HEK293 (cell line): Measurements from ENCODE around the gene PSD4.

ENCODE experiments used
- CTCF ChIA-PET: fragments of 350-600 bp; formaldehyde crosslinking; extraction: SDS; loops from one replicate; lab custom pipeline; 2021; ENCODE audit warnings: antibody characterized with exemption; lab: Yijun Ruan, JAX
- POLR2A ChIA-PET: fragments of 300-600 bp; formaldehyde crosslinking; extraction: SDS; loops from one replicate; lab custom pipeline; 2020; ENCODE audit warnings: antibody characterized with exemption, inconsistent platforms; lab: Yijun Ruan, JAX
- H3K27ac ChIP-seq: fragments of 200-500 bp; sonication (Bioruptor generic); 2 replicates; pipeline ENCODE4 v1.5.1; 2014; ENCODE audit warnings: low read depth, low read length, control low read depth, inconsistent platforms; ENCODE audit errors: extremely low read depth
- H3K36me3 ChIP-seq, 2 experiments: fragments of 200-500 bp in 1 of 2; sonication (Bioruptor generic) in 1 of 2; 1 replicate in 1 of 2; 2 replicates in 1 of 2; pipeline ENCODE4 v1.5.1; 2014 to 2017; ENCODE audit warnings: inconsistent platforms in 2 of 2, low read length in 2 of 2; ENCODE audit not compliant: control insufficient read depth in 2 of 2, insufficient read depth in 1 of 2
- H3K4me1 ChIP-seq: fragments of 200-500 bp; sonication (Bioruptor generic); 2 replicates; pipeline ENCODE4 v1.5.1; 2014; ENCODE audit warnings: mild to moderate bottlenecking, low read length, inconsistent platforms; ENCODE audit not compliant: control insufficient read depth, insufficient read depth
- H3K4me3 ChIP-seq: 2 replicates; pipeline ENCODE4 v1.5.1; 2011; ENCODE audit warnings: low read depth, mild to moderate bottlenecking, control low read depth, low read length, moderate library complexity
- H3K9me3 ChIP-seq: fragments of 200-500 bp; sonication (Bioruptor generic); 2 replicates; pipeline ENCODE4 v1.5.1; 2014; ENCODE audit warnings: low read depth, low read length, inconsistent platforms; ENCODE audit not compliant: control insufficient read depth, insufficient read depth
- FEZF1 ChIP-seq: fragments of 450-650 bp; formaldehyde crosslinking; IDR thresholded peaks from 2 replicates; pipeline ENCODE4 v1.5.1; 2016; ENCODE audit warnings: missing biosample characterization, missing genetic modification characterization
- GLI2 ChIP-seq: fragments of 450-650 bp; formaldehyde crosslinking; IDR thresholded peaks from 2 replicates; pipeline ENCODE4; 2017; ENCODE audit warnings: missing biosample characterization, missing genetic modification characterization, low read depth, borderline replicate concordance
- OVOL3 ChIP-seq: fragments of 450-650 bp; formaldehyde crosslinking; IDR thresholded peaks from 2 replicates; pipeline ENCODE4 v1.5.1; 2016; ENCODE audit warnings: missing biosample characterization, missing genetic modification characterization
- ZBTB7A ChIP-seq: fragments of 450-650 bp; formaldehyde crosslinking; IDR thresholded peaks from 2 replicates; pipeline ENCODE4 v1.5.1; 2016; ENCODE audit warnings: low read depth, missing biosample characterization, missing genetic modification characterization
- ZFP3 ChIP-seq: fragments of 450-650 bp; formaldehyde crosslinking; IDR thresholded peaks from 2 replicates; pipeline ENCODE4 v1.5.1; 2016; ENCODE audit warnings: low read depth, missing biosample characterization, missing genetic modification characterization
- ZFP69B ChIP-seq: fragments of 450-650 bp; formaldehyde crosslinking; IDR thresholded peaks from 2 replicates; pipeline ENCODE4 v1.5.1; 2016; ENCODE audit warnings: missing biosample characterization, missing genetic modification characterization
- ZIC2 ChIP-seq: fragments of 450-650 bp; formaldehyde crosslinking; IDR thresholded peaks from 2 replicates; pipeline ENCODE4 v1.5.1; 2016; ENCODE audit warnings: missing biosample characterization, missing genetic modification characterization
- ZNF112 ChIP-seq: fragments of 450-650 bp; formaldehyde crosslinking; IDR thresholded peaks from 2 replicates; pipeline ENCODE4 v1.5.0; 2017; ENCODE audit warnings: missing biosample characterization, missing genetic modification characterization
- ZNF133 ChIP-seq: fragments of 450-650 bp; formaldehyde crosslinking; IDR thresholded peaks from 2 replicates; pipeline ENCODE4 v1.5.1; 2016; ENCODE audit warnings: missing biosample characterization, missing genetic modification characterization
- ZNF140 ChIP-seq: fragments of 450-650 bp; formaldehyde crosslinking; IDR thresholded peaks from 2 replicates; pipeline ENCODE4 v1.5.1; 2016; ENCODE audit warnings: missing biosample characterization, missing genetic modification characterization
- ZNF157 ChIP-seq: fragments of 450-650 bp; formaldehyde crosslinking; IDR thresholded peaks from 2 replicates; pipeline ENCODE4 v1.5.1; 2016; ENCODE audit warnings: missing biosample characterization, missing genetic modification characterization
- ZNF175 ChIP-seq: fragments of 450-650 bp; formaldehyde crosslinking; IDR thresholded peaks from 2 replicates; pipeline ENCODE4 v1.5.1; 2016; ENCODE audit warnings: missing biosample characterization, missing genetic modification characterization
- ZNF354C ChIP-seq: fragments of 450-650 bp; formaldehyde crosslinking; IDR thresholded peaks from 2 replicates; pipeline ENCODE4 v1.5.1; 2016; ENCODE audit warnings: missing biosample characterization, missing genetic modification characterization, low read depth, borderline replicate concordance
- ZNF510 ChIP-seq: fragments of 450-650 bp; formaldehyde crosslinking; IDR thresholded peaks from 2 replicates; pipeline ENCODE4 v1.5.1; 2018; ENCODE audit warnings: mild to moderate bottlenecking, missing genetic modification characterization, missing biosample characterization; ENCODE audit not compliant: insufficient replicate concordance
- ZNF521 ChIP-seq: fragments of 450-650 bp; formaldehyde crosslinking; IDR thresholded peaks from 2 replicates; pipeline ENCODE4 v1.5.1; 2017; ENCODE audit warnings: missing biosample characterization, mild to moderate bottlenecking, missing genetic modification characterization
- ZNF529 ChIP-seq: fragments of 450-650 bp; formaldehyde crosslinking; IDR thresholded peaks from 2 replicates; pipeline ENCODE4 v1.5.1; 2017; ENCODE audit warnings: missing genetic modification characterization, missing biosample characterization; ENCODE audit not compliant: insufficient replicate concordance
- ZNF560 ChIP-seq: fragments of 450-650 bp; formaldehyde crosslinking; IDR thresholded peaks from 2 replicates; pipeline ENCODE4 v1.5.1; 2017; ENCODE audit warnings: missing biosample characterization, missing genetic modification characterization, borderline replicate concordance
- ZNF701 ChIP-seq: fragments of 450-650 bp; formaldehyde crosslinking; IDR thresholded peaks from 2 replicates; pipeline ENCODE4 v1.5.1; 2016; ENCODE audit warnings: missing biosample characterization, missing genetic modification characterization
- ZNF76 ChIP-seq: fragments of 450-650 bp; formaldehyde crosslinking; IDR thresholded peaks from 2 replicates; pipeline ENCODE4; 2016; ENCODE audit warnings: low read depth, missing biosample characterization, missing genetic modification characterization, borderline replicate concordance
- ZNF785 ChIP-seq: fragments of 450-650 bp; formaldehyde crosslinking; IDR thresholded peaks from 2 replicates; pipeline ENCODE4 v1.5.1; 2016; ENCODE audit warnings: missing biosample characterization, missing genetic modification characterization
- ZSCAN16 ChIP-seq: fragments of 450-650 bp; formaldehyde crosslinking; IDR thresholded peaks from 2 replicates; pipeline ENCODE4 v1.5.1; 2016; ENCODE audit warnings: missing biosample characterization, missing genetic modification characterization
- TF ChIP-seq, protein P1 (sequence below): IDR thresholded peaks from 2 replicates; pipeline ENCODE4 v1.6.1; 2011; ENCODE audit warnings: mild to moderate bottlenecking, low read depth, low read length, borderline replicate concordance
- TF ChIP-seq, protein P2 (sequence below): fragments of 450-650 bp; formaldehyde crosslinking; IDR thresholded peaks from 2 replicates; pipeline ENCODE4 v1.5.1; 2016; ENCODE audit warnings: missing biosample characterization, missing genetic modification characterization
- TF ChIP-seq, protein P3 (sequence below): fragments of 450-650 bp; formaldehyde crosslinking; IDR thresholded peaks from 2 replicates; pipeline ENCODE4 v1.5.1; 2017; ENCODE audit warnings: missing biosample characterization, missing genetic modification characterization

Gene PSD4

DNA sequence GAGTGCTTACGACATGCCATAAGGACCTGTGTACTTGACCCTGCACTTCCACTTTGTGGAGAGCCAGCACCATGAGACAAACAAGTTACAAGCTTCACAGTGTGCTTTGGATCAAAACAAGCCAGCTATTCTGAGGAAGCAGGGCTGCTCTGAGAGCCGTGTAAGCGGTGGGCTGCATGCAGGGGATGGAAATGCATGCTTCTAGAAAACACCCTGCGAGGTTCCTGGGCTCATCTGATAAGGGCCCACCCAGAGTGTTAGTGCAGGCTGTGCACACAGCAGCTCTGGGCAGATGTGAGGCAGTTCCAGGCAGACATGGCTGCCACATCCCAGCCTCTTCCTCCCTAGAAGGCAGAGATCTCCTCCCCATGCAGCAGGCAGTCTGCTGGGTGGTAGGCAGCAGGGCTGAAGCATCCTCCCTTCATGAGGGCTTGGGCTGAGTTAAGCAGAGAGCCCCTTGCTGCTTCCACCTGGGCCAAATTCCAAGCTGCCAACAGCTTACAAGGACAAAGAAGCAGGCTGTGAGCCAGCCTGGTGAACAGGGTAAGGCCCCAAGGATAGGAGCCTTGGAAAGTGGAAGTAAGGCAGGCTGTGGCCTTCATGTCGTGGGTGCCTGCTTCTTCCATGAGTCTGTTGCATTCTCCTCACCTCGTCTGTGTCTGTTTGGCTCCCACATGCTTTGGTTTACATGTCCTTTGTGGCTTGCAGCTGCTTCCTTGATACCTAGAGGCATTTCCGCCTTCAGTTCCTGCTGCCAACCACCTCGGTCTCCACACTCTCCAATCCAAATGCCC is 7.7 kb downstream of the PSD4 start:
- Histone ChIP-seq H3K27ac (no peak overlapping the region), H3K4me1 (no peaks in the 10 kb centered on the region), H3K9me3 (no peaks in the 10 kb centered on the region), H3K4me3 (no peak overlapping the region), H3K36me3 (no peaks in the 10 kb centered on the region)
- ChIA-PET CTCF (interaction anchor here (0.6 to 2.3 kb wide), 3 partner anchors 18 to 205 kb away, joined by 3 to 7 read pairs (median 5); no protein-coding TSS in a partner anchor), POLR2A (no interaction called here)
- TF ChIP-seq ZNF510 (tag by site-specific recombination) (no peak), ZIC2 (tag by site-specific recombination) (peak; percentile 34; the same call in 1 of the 2 replicates)

DNA sequence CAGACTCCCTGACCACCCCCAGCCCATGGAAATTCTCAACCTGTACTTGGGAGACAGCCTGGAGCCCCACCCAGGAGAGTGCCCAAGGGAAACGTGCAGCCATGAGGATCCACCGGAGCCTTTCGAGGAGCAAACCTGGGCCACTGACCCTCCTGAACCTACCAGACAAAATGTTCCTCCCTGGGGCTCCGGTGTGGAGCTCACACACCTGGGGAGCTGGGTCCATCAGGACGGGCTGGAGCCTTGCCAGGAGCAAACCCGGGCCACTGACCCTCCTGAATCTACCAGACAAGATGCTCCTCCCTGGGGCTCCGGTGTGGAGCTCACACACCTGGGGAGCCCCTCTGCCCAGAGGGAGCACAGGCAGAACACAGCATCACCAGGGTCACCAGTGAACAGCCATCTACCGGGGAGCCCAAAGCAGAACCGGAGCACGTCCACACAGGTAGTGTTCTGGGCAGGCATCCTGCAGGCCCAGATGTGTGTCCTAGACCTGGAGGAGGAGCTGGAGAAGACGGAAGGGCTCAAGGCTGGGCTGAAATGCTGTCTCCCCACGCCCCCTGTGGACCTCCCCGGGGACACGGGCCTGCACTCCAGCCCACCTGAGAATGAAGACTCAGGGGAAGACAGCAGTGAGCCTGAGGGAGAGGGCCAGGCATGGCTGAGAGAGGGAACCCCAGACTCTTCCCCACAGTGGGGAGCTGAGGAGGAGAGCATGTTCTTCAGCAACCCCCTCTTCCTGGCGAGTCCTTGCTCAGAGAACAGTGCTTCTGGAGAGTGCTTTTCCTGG is 8.9 kb downstream of the PSD4 start:
- Histone ChIP-seq H3K36me3 (no peaks in the 10 kb centered on the region), H3K9me3 (no peaks in the 10 kb centered on the region), H3K4me1 (no peaks in the 10 kb centered on the region), H3K4me3 (no peak overlapping the region)
- POLR2A ChIA-PET: no interaction called here
- TF ChIP-seq ZNF76 (tag by site-specific recombination) (no peak), OVOL3 (tag by site-specific recombination) (no peak), ZFP3 (no peak)
- TF ChIP-seq, all 188 proteins: peak for 0
- no peak overlapping the region for H3K27ac ChIP-seq
- CTCF ChIA-PET: interaction anchor here (1.0 to 2.3 kb wide), 3 partner anchors 16 to 44 kb away, joined by 3 to 13 read pairs (median 7); no protein-coding TSS in a partner anchor

DNA sequence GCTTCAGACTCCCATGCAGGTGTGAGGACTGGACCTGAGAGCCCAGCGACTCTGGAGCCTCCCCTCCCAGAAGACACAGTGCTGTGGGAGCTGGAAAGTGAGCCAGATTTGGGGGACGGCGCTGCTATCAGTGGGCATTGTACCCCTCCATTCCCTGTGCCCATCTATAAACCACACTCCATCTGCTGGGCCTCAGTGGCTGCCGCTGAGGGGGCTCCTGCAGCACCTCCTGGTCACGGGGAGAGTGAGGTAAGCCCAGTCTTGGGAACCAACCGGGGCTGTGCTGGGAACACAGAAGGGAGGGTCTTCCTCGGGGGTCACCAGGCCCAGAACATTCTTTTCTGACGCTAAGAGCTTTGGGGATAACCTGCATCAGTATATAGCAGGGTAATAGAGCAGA is 9.5 kb downstream of the PSD4 start:
- TF ChIP-seq, protein P1, sequence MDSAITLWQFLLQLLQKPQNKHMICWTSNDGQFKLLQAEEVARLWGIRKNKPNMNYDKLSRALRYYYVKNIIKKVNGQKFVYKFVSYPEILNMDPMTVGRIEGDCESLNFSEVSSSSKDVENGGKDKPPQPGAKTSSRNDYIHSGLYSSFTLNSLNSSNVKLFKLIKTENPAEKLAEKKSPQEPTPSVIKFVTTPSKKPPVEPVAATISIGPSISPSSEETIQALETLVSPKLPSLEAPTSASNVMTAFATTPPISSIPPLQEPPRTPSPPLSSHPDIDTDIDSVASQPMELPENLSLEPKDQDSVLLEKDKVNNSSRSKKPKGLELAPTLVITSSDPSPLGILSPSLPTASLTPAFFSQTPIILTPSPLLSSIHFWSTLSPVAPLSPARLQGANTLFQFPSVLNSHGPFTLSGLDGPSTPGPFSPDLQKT: no peak
- TF ChIP-seq ZSCAN16: no peak
- no peak for TF ChIP-seq ZNF354C
- no peak for TF ChIP-seq ZNF521 (tag by site-specific recombination)
- TF ChIP-seq ZNF529 (tag by site-specific recombination): no peak
- no peak for TF ChIP-seq ZNF112 (tag by site-specific recombination)
- TF ChIP-seq GLI2: no peak
- TF ChIP-seq ZNF140 (tag by site-specific recombination): no peak
- TF ChIP-seq ZNF133 (tag by site-specific recombination): no peak
- TF ChIP-seq, protein P2, sequence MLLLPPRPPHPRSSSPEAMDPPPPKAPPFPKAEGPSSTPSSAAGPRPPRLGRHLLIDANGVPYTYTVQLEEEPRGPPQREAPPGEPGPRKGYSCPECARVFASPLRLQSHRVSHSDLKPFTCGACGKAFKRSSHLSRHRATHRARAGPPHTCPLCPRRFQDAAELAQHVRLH (tag by site-specific recombination): no peak
- no peak for TF ChIP-seq ZNF785 (tag by site-specific recombination)
- no peak for TF ChIP-seq ZFP69B (tag by site-specific recombination)
- TF ChIP-seq ZBTB7A (tag by site-specific recombination): no peak
- TF ChIP-seq, protein P3, sequence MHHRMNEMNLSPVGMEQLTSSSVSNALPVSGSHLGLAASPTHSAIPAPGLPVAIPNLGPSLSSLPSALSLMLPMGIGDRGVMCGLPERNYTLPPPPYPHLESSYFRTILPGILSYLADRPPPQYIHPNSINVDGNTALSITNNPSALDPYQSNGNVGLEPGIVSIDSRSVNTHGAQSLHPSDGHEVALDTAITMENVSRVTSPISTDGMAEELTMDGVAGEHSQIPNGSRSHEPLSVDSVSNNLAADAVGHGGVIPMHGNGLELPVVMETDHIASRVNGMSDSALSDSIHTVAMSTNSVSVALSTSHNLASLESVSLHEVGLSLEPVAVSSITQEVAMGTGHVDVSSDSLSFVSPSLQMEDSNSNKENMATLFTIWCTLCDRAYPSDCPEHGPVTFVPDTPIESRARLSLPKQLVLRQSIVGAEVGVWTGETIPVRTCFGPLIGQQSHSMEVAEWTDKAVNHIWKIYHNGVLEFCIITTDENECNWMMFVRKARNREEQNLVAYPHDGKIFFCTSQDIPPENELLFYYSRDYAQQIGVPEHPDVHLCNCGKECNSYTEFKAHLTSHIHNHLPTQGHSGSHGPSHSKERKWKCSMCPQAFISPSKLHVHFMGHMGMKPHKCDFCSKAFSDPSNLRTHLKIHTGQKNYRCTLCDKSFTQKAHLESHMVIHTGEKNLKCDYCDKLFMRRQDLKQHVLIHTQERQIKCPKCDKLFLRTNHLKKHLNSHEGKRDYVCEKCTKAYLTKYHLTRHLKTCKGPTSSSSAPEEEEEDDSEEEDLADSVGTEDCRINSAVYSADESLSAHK (tag by site-specific recombination): no peak
- TF ChIP-seq FEZF1 (tag by site-specific recombination): no peak
- no peak for TF ChIP-seq ZNF701 (tag by site-specific recombination)
- TF ChIP-seq ZNF175: no peak
- TF ChIP-seq ZNF560 (tag by site-specific recombination): no peak
- TF ChIP-seq ZNF157 (tag by site-specific recombination): no peak
- Histone ChIP-seq H3K4me3 (no peak overlapping the region), H3K9me3 (no peaks in the 10 kb centered on the region), H3K4me1 (no peaks in the 10 kb centered on the region), H3K36me3 (no peaks in the 10 kb centered on the region), H3K27ac (no peak overlapping the region)
- CTCF ChIA-PET: interaction anchor here (1.0 to 1.5 kb wide), 2 partner anchors 16 to 44 kb away, joined by 3 to 13 read pairs; no protein-coding TSS in a partner anchor
- POLR2A ChIA-PET: no interaction called here
